K562 (cell line): ENCODE data around the gene PHLDB2. TPM values are rescaled to one million over a fixed set of nuclear protein-coding genes. Genes with fewer than 3 reads are reported as not detected.

Source experiments
- ATAC-seq: fragments of 200-7000 bp; cut with Tn5 transposase; 3 replicates; pipeline ENCODE4 v1.9.1; 2020; ENCODE audit warnings: moderate library complexity
- BruUV-seq: library from RNA; stranded (reverse); fragments of 400-500 nt; replicated peaks from 2 replicates; lab custom pipeline; 2021; lab: Mats Ljungman, UMichigan
- CTCF ChIA-PET: fragments of 300-600 bp; formaldehyde crosslinking; extraction: SDS; loops from one replicate; lab custom pipeline; 2021; ENCODE audit warnings: low intra/inter-chr PET ratio; lab: Yijun Ruan, JAX
- POLR2A ChIA-PET: fragments of 300-600, 350-650 bp; sonication (Branson Sonifier 250); formaldehyde crosslinking; extraction: SDS; loops from one replicate; lab custom pipeline; 2021; ENCODE audit warnings: antibody characterized with exemption, inconsistent platforms; lab: Yijun Ruan, JAX
- DNase-seq, 4 experiments: peaks; one replicate each; pipeline versions ENCODE4 v3.0.0 to v3.0.0-alpha.2; 2011 to 2018; ENCODE audit warnings: low spot score in 3 of 4, mixed read lengths in 3 of 4; ENCODE audit errors: extremely low read depth in 1 of 4
- FAIRE-seq: peaks from 2 replicates; lab custom pipeline; 2011; peaks lifted over from hg19 to GRCh38; lab: Jason Lieb, UNC
- H2AFZ ChIP-seq: 2 replicates; pipeline ENCODE4 v1.6.0; 2011; ENCODE audit warnings: low read depth, low read length, control low read depth, inconsistent platforms
- H3K27ac ChIP-seq: fragments of 200-600 bp; 3 replicates; pipeline ENCODE4 v1.8.0; 2011; ENCODE audit warnings: low read depth, mild to moderate bottlenecking, control low read depth, inconsistent platforms, low read length, moderate library complexity, mixed read lengths; ENCODE audit errors: extremely low read depth
- H3K27me3 ChIP-seq, 2 experiments: fragments of 300-600 bp in 1 of 2; 2 replicates in 1 of 2; 3 replicates in 1 of 2; pipeline versions ENCODE4 v1.6.0 to v1.8.0; 2011; ENCODE audit warnings: inconsistent platforms in 2 of 2, low read length in 2 of 2, mild to moderate bottlenecking in 1 of 2, mixed read lengths in 1 of 2, moderate library complexity in 1 of 2; ENCODE audit not compliant: control insufficient read depth in 2 of 2, insufficient read depth in 2 of 2
- H3K36me3 ChIP-seq: fragments of 300-600 bp; 3 replicates; pipeline ENCODE4 v1.8.0; 2011; ENCODE audit warnings: mild to moderate bottlenecking, low read length, inconsistent platforms; ENCODE audit not compliant: control insufficient read depth, insufficient read depth
- H3K4me1 ChIP-seq, 2 experiments: fragments of 200-600 bp in 1 of 2; replicated peaks in 1 of 2; 2 replicates in 1 of 2; 3 replicates in 1 of 2; pipeline versions ENCODE4 v1.5.1 to v1.8.0; 2011; ENCODE audit warnings: inconsistent platforms in 2 of 2, low read length in 2 of 2, mild to moderate bottlenecking in 1 of 2, mixed read lengths in 1 of 2, moderate library complexity in 1 of 2; ENCODE audit not compliant: control insufficient read depth in 2 of 2, insufficient read depth in 2 of 2
- H3K4me2 ChIP-seq: 2 replicates; pipeline ENCODE4 v1.6.1; 2011; ENCODE audit warnings: low read length, control low read depth, inconsistent platforms, mixed read lengths; ENCODE audit not compliant: insufficient read depth
- H3K4me3 ChIP-seq: fragments of 200-600 bp; sonication (generic), shearing (Covaris generic); 2 replicates; pipeline ENCODE4 v1.5.1; 2016; ENCODE audit warnings: control low read depth, inconsistent platforms
- H3K79me2 ChIP-seq: fragments of 200-600 bp; 3 replicates; pipeline ENCODE4 v1.8.0; 2011; ENCODE audit warnings: low read length, inconsistent platforms; ENCODE audit not compliant: control insufficient read depth, insufficient read depth
- H3K9ac ChIP-seq, 2 experiments: 2 replicates each; pipeline versions ENCODE4 v1.6.0 to v1.6.1; 2011; ENCODE audit warnings: low read depth in 2 of 2, low read length in 2 of 2, control low read depth in 1 of 2, inconsistent platforms in 1 of 2, mild to moderate bottlenecking in 1 of 2, mixed read lengths in 1 of 2; ENCODE audit not compliant: insufficient read depth in 1 of 2
- H3K9me1 ChIP-seq: one replicate; pipeline ENCODE4 v1.6.0; 2011; ENCODE audit warnings: inconsistent platforms, mild to moderate bottlenecking, low read length, moderate library complexity; ENCODE audit not compliant: control insufficient read depth, insufficient read depth
- H3K9me3 ChIP-seq: replicated peaks from 2 replicates; pipeline ENCODE4 v1.5.1; 2011; ENCODE audit warnings: low read depth, low read length, inconsistent platforms; ENCODE audit not compliant: control insufficient read depth, insufficient read depth
- H4K20me1 ChIP-seq: replicated peaks from 2 replicates; pipeline ENCODE4 v1.6.1; 2011; ENCODE audit warnings: low read length, inconsistent platforms, mixed read lengths; ENCODE audit not compliant: control insufficient read depth, insufficient read depth
- DACH1 ChIP-seq: fragments of 450-650 bp; IDR thresholded peaks from 2 replicates; pipeline ENCODE4 v1.6.1; 2018; ENCODE audit not compliant: partially characterized antibody
- E2F6 ChIP-seq, 2 experiments: IDR thresholded peaks; 2 replicates each; pipeline ENCODE4 v1.6.1; 2011; ENCODE audit warnings: borderline replicate concordance in 1 of 2, control low read depth in 1 of 2, low read depth in 1 of 2, low read length in 1 of 2, mild to moderate bottlenecking in 1 of 2, mixed read lengths in 1 of 2, moderate library complexity in 1 of 2; ENCODE audit not compliant: insufficient read depth in 1 of 2, insufficient read length in 1 of 2, poor library complexity in 1 of 2, severe bottlenecking in 1 of 2; ENCODE audit errors: extremely low read depth in 1 of 2
- HLTF ChIP-seq: fragments of 450-650 bp; IDR thresholded peaks from 2 replicates; pipeline ENCODE4 v1.6.1; 2016
- HMG20A ChIP-seq: fragments of 450-650 bp; formaldehyde crosslinking; conservative IDR thresholded peaks from 2 replicates; pipeline ENCODE4 v1.4.0; 2020; ENCODE audit warnings: mild to moderate bottlenecking, mixed read lengths
- LARP7 ChIP-seq: fragments of 450-650 bp; IDR thresholded peaks from 2 replicates; pipeline ENCODE4 v1.6.1; 2016
- MTA1 ChIP-seq: fragments of 450-650 bp; IDR thresholded peaks from 2 replicates; pipeline ENCODE4 v1.6.1; 2017; ENCODE audit warnings: borderline replicate concordance
- PBX2 ChIP-seq, 2 experiments: IDR thresholded peaks in 1 of 2; conservative IDR thresholded peaks in 1 of 2; 2 replicates each; pipeline ENCODE4 v1.6.1; 2016; ENCODE audit warnings: low read depth in 2 of 2, mild to moderate bottlenecking in 1 of 2, missing compliant biosample characterization in 1 of 2, missing genetic modification characterization in 1 of 2, moderate library complexity in 1 of 2
- PYGO2 ChIP-seq: fragments of 450-650 bp; IDR thresholded peaks from 2 replicates; pipeline ENCODE4 v1.6.1; 2016; ENCODE audit warnings: mild to moderate bottlenecking, missing genetic modification characterization, moderate library complexity, missing compliant biosample characterization
- SIN3B ChIP-seq: fragments of 450-650 bp; IDR thresholded peaks from 2 replicates; pipeline ENCODE4 v1.6.1; 2017; ENCODE audit warnings: low read depth, mild to moderate bottlenecking, moderate library complexity
- SMAD4 ChIP-seq: fragments of 250-450 bp; sonication (Bioruptor Pico); conservative IDR thresholded peaks from 2 replicates; pipeline ENCODE4 v1.8.0; 2021; ENCODE audit warnings: inconsistent platforms, mild to moderate bottlenecking, moderate library complexity
- SREBF1 ChIP-seq: fragments of 150-350 bp; IDR thresholded peaks from 2 replicates; pipeline ENCODE4 v1.6.1; 2014; ENCODE audit warnings: antibody characterized with exemption, low read depth, low read length, borderline replicate concordance
- TCFL5 ChIP-seq: fragments of 250-450 bp; sonication (Bioruptor Pico); conservative IDR thresholded peaks from 2 replicates; pipeline ENCODE4 v1.6.1; 2021; ENCODE audit warnings: mild to moderate bottlenecking, moderate library complexity, matching md5 sums
- THAP12 ChIP-seq: fragments of 250-450 bp; sonication (Bioruptor Pico); IDR thresholded peaks from 2 replicates; pipeline ENCODE4 v1.9.0; 2021; ENCODE audit warnings: mild to moderate bottlenecking, inconsistent platforms
- ZKSCAN8 ChIP-seq: fragments of 200-800 bp; sonication (Bioruptor generic); IDR thresholded peaks from 2 replicates; pipeline ENCODE4 v1.6.1; 2016; ENCODE audit warnings: missing genetic modification characterization, missing compliant biosample characterization
- ZNF133 ChIP-seq: fragments of 250-450 bp; sonication (Bioruptor Pico); IDR thresholded peaks from 2 replicates; pipeline ENCODE4 v1.4.0; 2020; ENCODE audit warnings: mild to moderate bottlenecking
- ZNF253 ChIP-seq: fragments of 250-450 bp; sonication (Bioruptor Pico); conservative IDR thresholded peaks from 2 replicates; pipeline ENCODE4 v1.6.1; 2021; ENCODE audit warnings: mild to moderate bottlenecking
- ZNF384 ChIP-seq: IDR thresholded peaks from 2 replicates; pipeline ENCODE4 v1.6.1; 2012; ENCODE audit warnings: low read depth, low read length, improper control_type of control experiment
- ZNF717 ChIP-seq: fragments of 250-450 bp; sonication (Bioruptor Pico); IDR thresholded peaks from 2 replicates; pipeline ENCODE4 v1.5.0; 2021
- WGBS: fragments of 100-300 bp; shearing (Covaris generic); methylation state at CpG from one replicate; pipeline ENCODE4 v1.1.6; 2016; ENCODE audit warnings: low coverage, mixed read lengths; ENCODE audit not compliant: insufficient coverage; ENCODE audit errors: missing lambda C conversion rate; 5-methylcytosine and 5-hydroxymethylcytosine counted together
- in situ Hi-C: fragments of 300-500 bp; cut with MboI; formaldehyde crosslinking; loops from 4 replicates; pipeline ENCODE4 v1.15.0; 2018; ENCODE audit warnings: inconsistent platforms, mixed read lengths
- intact Hi-C: fragments of 100-400 bp; cut with micrococcal nuclease; formaldehyde crosslinking; loops from 2 replicates; pipeline ENCODE4 v1.14.2; 2022
- polyA plus RNA-seq, 8 experiments: library from polyadenylated mRNA; depleted of rRNA in 4 of 8; stranded (reverse) in 5 of 8; unstranded in 3 of 8; fragments of >200 nt; fragmentation: Nextera tagmentation in 2 of 8; fragmentation: Illumina TruSeq in 1 of 8; extraction: Ambion mirVana in 2 of 8; extraction: Trizol in 1 of 8; gene quantifications; 2 replicates each; pipeline versions ENCODE4 v1.2.1 to v1.2.3, GENCODE V29; 2011 to 2014; ENCODE audit warnings: inconsistent platforms in 1 of 8, missing spikeins in 1 of 8
- total RNA-seq, 7 experiments: library from RNA; depleted of rRNA in 6 of 7; stranded (reverse); fragments of >200 nt in 6 of 7; fragmentation: Illumina TruSeq in 2 of 7; extraction: Trizol in 2 of 7; gene quantifications; 2 replicates each; pipeline versions ENCODE4 v1.2.1 to v1.2.3, GENCODE V29; 2011 to 2021; ENCODE audit warnings: low replicate concordance in 1 of 7

The PHLDB2 gene
- total and polyA plus RNA-seq, 9 of the 15 experiments (the other 6 are each of a cell fraction or from before 2014, with no cell fraction given) = 0.04 TPM; not detected in 8

GRCh38 chr3:111848283-111848682, 10.8 kb upstream of the PHLDB2 start:
- Histone ChIP-seq H3K9ac (no peak overlapping the region), H2AFZ (no peak overlapping the region), H3K4me3 (no peak overlapping the region), H3K4me2 (no peak overlapping the region), H3K4me1 (no peaks in the 10 kb centered on the region), H4K20me1 (no peaks in the 10 kb centered on the region), H3K9me3 (no peaks in the 10 kb centered on the region), H3K79me2 (no peaks in the 10 kb centered on the region), H3K27ac (no peak overlapping the region), H3K27me3 (no peaks in the 10 kb centered on the region), H3K9me1 (no peaks in the 10 kb centered on the region), H3K36me3 (no peaks in the 10 kb centered on the region)
- no TSS peak for BruUV-seq
- POLR2A ChIA-PET = no interaction called here
- DNase-seq = no peak
- in situ Hi-C loops (no loop called here), intact Hi-C loops (no loop called here)
- WGBS = 0% methylated on average over 1 of the region's 1 CpG
- no peak for ATAC-seq
- CTCF ChIA-PET = no interaction called here
- TF ChIP-seq SIN3B (no peak), SREBF1 (no peak), ZNF384 (no peak), DACH1 (no peak), HLTF (no peak), MTA1 (no peak), PBX2 (CRISPR knock-in tag; IDR thresholded peaks at IDR 0.05; ENCODE audit: low read depth) (no peak), PBX2 (tag; conservative IDR thresholded peaks at IDR 0.05; ENCODE audit: low read depth) (no peak), ZNF717 (CRISPR knock-in tag) (no peak), PYGO2 (tag) (no peak), ZNF133 (CRISPR knock-in tag) (no peak), HMG20A (no peak), E2F6 (IDR thresholded peaks at IDR 0.05; ENCODE audit: borderline replicate concordance in 1 of 2, extremely low read depth in 1 of 2, insufficient read depth in 1 of 2, insufficient read length in 1 of 2, low read depth in 1 of 2, low read length in 1 of 2, poor library complexity in 1 of 2, severe bottlenecking in 1 of 2) (no peak), ZKSCAN8 (CRISPR knock-in tag) (no peak), ZNF253 (CRISPR knock-in tag) (no peak), TCFL5 (CRISPR knock-in tag) (no peak), SMAD4 (no peak), LARP7 (no peak), THAP12 (CRISPR knock-in tag) (no peak)
- FAIRE-seq = no peak
